Fibroblast of pulmonary artery (primary cell): Measurements from ENCODE around the gene APP.

Experiments
- DNase-seq: peaks from one replicate; pipeline ENCODE4 v3.0.0-alpha.2; 2010; ENCODE audit warnings: low read depth
- H3K4me3 ChIP-seq: replicated peaks from 2 replicates; pipeline ENCODE4 v1.5.1; 2011; ENCODE audit warnings: low read depth, mild to moderate bottlenecking, control low read depth, low read length, moderate library complexity
- TF ChIP-seq, protein P1 (sequence below): IDR thresholded peaks from 2 replicates; pipeline ENCODE4 v1.5.1; 2011; ENCODE audit warnings: mild to moderate bottlenecking, control low read depth, low read length, inconsistent platforms; ENCODE audit errors: missing control alignments

The APP gene

DNA sequence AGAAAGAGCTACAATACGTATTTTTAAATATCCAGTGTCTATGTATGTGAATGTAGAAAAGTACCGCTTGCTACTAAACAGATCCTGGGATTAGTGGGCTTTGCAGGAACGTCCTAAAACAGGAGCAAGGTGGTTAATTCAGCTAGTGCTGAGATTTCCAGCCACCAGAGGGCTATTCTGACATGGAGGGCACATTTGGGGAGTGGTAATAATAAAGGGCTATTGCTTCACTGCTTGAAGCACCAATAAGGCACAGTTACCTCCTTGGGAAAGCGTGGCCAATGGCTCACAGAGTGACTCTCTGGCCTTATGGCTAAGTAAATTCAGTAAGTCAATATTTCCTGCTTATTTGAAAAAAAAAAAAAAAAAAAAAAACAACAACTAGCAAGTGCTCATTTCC is 283.4 kb downstream of the APP start:
- H3K4me3 ChIP-seq = no peak overlapping the region
- TF ChIP-seq, protein P1, sequence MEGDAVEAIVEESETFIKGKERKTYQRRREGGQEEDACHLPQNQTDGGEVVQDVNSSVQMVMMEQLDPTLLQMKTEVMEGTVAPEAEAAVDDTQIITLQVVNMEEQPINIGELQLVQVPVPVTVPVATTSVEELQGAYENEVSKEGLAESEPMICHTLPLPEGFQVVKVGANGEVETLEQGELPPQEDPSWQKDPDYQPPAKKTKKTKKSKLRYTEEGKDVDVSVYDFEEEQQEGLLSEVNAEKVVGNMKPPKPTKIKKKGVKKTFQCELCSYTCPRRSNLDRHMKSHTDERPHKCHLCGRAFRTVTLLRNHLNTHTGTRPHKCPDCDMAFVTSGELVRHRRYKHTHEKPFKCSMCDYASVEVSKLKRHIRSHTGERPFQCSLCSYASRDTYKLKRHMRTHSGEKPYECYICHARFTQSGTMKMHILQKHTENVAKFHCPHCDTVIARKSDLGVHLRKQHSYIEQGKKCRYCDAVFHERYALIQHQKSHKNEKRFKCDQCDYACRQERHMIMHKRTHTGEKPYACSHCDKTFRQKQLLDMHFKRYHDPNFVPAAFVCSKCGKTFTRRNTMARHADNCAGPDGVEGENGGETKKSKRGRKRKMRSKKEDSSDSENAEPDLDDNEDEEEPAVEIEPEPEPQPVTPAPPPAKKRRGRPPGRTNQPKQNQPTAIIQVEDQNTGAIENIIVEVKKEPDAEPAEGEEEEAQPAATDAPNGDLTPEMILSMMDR = peak; percentile 33
- DNase-seq = no peak

DNA sequence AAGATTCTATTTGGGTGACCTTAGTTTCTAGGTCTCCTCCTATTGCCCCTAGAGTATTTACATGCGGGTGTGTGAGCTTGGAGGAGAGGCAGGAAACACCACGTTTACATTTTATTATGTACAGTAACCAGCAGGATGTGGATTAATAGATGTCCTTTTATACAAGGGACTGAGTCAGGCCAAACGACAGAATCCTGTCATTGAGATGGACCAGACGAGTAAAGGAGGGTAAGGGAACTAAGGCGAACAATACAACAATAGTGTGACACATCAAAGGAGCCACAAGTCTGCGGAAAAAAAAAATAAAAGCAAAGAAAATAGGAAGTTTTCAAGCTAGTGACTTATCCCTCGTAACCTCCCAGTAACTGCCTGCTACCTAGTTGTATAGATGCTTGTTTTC is 284.7 kb downstream of the APP start:
- DNase-seq = peak; percentile 36
- H3K4me3 ChIP-seq = no peak overlapping the region
- TF ChIP-seq, protein P1 = no peak

DNA sequence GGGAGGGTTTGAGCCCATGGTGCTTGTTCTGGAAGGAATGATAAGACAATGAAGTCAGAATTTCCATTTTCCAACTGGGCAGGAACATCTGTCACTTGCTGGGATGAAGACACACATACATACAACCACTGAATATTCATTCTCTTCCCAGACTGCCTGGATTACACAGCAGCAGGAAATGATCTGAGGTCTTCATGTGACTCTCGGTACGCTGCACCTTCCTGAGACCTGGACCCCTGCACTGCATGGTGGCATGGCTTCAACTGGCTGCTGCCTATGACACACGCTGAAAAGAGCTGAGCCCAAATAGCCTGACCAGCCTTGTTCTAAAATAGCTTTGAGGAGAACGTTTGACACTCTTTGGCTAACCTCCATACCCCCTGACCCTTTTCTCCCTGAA is 285.2 kb downstream of the APP start:
- peak; percentile 32 for DNase-seq

DNA sequence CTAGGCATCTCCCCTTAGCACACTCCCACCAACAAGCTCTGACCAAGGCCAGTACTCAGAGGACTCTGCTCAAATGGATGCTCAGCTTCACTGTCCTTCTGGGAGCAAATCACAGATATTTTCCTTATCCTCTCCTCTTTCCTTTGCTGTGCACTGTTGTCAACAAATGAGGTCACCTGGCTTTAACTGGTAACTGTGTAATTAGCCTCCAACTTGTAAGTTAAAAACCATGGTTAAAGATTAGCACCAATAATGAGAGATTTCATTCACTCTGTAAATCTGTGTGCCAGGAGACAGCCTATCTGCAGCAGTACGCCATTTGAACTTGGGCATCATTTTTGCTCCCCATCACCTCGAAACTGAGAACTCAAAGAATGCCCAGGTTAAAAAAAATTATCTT is 286.3 kb downstream of the APP start:
- H3K4me3 ChIP-seq = no peak overlapping the region
- TF ChIP-seq, protein P1 = no peak
- DNase-seq = no peak

More for the DNA sequence above, 285.2 kb downstream of the APP start:
- H3K4me3 ChIP-seq = no peak overlapping the region
- TF ChIP-seq, protein P1 = no peak

DNA sequence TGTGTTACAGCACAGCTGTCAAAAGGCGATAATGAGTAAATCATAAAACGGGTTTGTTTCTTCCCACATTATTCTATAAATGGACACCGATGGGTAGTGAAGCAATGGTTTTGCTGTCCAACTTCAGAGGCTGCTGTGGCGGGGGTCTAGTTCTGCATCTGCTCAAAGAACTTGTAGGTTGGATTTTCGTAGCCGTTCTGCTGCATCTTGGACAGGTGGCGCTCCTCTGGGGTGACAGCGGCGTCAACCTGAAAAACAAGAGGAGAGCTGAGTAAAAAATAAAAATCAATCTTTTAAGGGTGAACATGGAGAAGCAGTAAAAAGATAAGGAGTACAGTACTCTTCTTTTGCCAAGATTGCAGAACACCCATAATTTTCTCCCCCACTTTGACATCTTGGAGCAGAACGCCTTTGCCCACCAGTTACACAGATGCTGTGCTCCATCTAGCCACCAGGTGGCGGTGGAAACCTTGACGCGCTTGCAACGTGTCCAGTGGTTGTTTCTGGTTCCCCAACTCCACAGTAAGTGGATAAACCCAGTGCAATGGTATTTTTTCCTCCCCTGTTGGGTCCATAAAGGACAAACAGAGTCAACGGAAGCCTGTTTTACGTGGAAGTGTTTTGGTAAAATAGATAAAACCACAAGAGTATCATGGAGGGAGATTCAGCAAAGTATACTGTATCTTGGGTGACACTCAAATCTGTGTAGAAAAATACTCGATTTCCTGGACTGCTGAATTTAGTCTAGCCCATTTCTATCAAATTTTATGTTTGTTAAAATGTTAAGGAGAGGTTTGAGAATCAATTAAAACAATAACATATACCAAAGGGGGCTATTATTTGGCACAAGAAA is 288.8 kb downstream of the APP start:
- TF ChIP-seq, protein P1 = peak; percentile 100
- peak; percentile 80 for DNase-seq
- no peak overlapping the region for H3K4me3 ChIP-seq

DNA sequence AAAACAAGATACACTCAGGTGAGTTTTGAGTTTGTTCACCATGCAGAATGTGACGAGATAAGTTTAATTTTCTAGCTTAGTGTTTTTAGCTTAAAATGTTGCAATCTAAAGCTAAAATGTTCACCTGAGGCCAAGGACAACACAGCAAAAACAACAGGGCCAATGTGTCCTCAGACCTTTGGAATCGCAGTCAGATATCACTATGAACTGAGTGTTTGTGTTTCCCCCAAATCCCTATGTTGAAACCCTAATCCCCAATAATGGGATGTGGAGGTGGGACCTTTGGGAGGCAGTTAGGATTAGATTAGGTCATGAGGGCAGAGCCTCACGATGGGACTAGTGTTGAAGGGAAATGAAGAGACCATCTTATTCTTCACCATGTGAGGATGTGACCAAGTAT is 291.4 kb downstream of the APP start:
- H3K4me3 ChIP-seq = no peak overlapping the region
- no peak for DNase-seq
- TF ChIP-seq, protein P1 = no peak

DNA sequence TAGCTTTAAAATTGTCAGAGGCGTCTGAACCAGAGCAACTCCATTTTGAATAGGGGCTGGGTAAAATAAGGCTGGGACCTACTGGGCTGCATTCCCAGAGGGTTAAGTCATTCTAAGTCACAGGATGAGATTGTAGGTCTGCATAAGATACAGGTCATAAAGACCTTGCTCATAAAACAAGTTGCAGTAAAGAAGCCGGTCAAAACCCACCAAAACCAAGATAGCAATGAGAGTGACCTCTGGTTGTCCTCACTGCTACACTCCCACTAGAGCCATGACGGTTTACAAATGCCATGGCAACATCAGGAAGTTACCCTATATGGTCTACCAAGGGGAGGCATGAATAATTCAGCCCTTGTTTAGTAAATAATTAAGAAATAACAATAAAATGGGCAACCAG is 292.2 kb downstream of the APP start:
- peak; percentile 23 for DNase-seq
- TF ChIP-seq, protein P1 = no peak
- no peak overlapping the region for H3K4me3 ChIP-seq
